ENCODE data around the gene ADGRB3. TPM values are rescaled to one million over a fixed set of nuclear protein-coding genes. Genes with fewer than 3 reads are reported as not detected.

Gene ADGRB3
- total RNA-seq, 1 donor from 2014 or later: 1.5 TPM

DNA sequence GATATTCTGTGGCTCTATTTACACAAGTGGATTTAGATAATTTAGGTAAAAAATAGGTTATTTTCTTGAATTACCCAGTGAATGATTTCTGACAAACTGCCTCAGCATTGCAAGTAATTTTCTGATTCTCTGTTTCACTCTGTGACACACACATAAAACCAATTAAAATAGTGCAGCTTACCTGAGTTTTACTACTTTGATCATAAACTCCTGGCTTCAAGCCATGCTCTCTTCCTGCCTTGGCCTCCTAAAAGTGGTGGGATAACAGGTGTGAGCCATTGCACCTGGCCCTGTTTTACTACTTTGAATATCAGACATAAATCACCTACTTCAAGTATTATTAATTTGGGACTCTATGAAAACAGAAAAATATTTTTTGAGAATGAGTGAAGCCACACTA, 462.9 kb downstream of the ADGRB3 start:
- Histone ChIP-seq H3K4me2 (no peak overlapping the region), H3K36me3 (no peaks in the 10 kb centered on the region), H3K9ac (no peak overlapping the region), H3K27me3 (no peaks in the 10 kb centered on the region), H3F3A (ENCODE audit: low read depth) (no peaks in the 10 kb centered on the region), H3K9me3 (ENCODE audit: low read depth) (no peaks in the 10 kb centered on the region), H3K79me2 (ENCODE audit: low read depth) (no peaks in the 10 kb centered on the region), H3K4me1 (peaks cover 8% of the 10 kb centered on the region), H2AFZ (replicated peaks) (no peak overlapping the region), H3K27ac (no peak overlapping the region), H4K20me1 (ENCODE audit: low read depth) (no peaks in the 10 kb centered on the region), H3K4me3 (no peak overlapping the region)
- H3K4me1 Mint-ChIP-seq: peaks cover 18% of the 10 kb centered on the region
- H3K4me3 Mint-ChIP-seq: no peak overlapping the region
- H3K27me3 Mint-ChIP-seq (ENCODE audit: insufficient read depth, low read depth): no peaks in the 10 kb centered on the region
- no peaks in the 10 kb centered on the region for H3K9me3 Mint-ChIP-seq
- DNase-seq (ENCODE audit: low spot score): no peak
- H3K36me3 Mint-ChIP-seq: no peaks in the 10 kb centered on the region
- TF ChIP-seq, protein P1, sequence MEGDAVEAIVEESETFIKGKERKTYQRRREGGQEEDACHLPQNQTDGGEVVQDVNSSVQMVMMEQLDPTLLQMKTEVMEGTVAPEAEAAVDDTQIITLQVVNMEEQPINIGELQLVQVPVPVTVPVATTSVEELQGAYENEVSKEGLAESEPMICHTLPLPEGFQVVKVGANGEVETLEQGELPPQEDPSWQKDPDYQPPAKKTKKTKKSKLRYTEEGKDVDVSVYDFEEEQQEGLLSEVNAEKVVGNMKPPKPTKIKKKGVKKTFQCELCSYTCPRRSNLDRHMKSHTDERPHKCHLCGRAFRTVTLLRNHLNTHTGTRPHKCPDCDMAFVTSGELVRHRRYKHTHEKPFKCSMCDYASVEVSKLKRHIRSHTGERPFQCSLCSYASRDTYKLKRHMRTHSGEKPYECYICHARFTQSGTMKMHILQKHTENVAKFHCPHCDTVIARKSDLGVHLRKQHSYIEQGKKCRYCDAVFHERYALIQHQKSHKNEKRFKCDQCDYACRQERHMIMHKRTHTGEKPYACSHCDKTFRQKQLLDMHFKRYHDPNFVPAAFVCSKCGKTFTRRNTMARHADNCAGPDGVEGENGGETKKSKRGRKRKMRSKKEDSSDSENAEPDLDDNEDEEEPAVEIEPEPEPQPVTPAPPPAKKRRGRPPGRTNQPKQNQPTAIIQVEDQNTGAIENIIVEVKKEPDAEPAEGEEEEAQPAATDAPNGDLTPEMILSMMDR (IDR thresholded peaks at IDR 0.05): no peak
- no peak for TF ChIP-seq EZH2phosphoT487 (IDR thresholded peaks at IDR 0.05)
- TF ChIP-seq EZH2 (IDR thresholded peaks at IDR 0.05): no peak
- no peak overlapping the region for H3K27ac Mint-ChIP-seq

DNA sequence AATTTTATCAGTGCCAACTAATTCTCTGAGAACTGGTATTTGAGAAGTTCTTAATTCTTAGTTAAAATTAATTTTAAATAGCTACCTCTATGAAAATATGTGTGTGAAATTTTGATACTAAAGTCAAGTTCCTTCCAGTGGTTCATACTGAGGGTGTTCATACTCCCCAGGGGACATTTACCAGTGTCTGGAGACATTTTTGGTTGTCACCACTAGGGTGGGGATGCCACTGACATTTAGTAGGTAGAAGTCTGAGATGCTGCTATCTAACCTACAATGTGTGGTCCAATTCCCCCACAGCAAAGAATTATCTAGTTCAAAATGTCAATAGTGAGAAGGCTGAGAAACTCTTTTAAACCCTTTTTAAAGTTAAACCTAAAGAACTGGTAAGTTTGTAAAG, 463.8 kb downstream of the ADGRB3 start:
- Mint-ChIP-seq H3K4me1 (peaks cover 20% of the 10 kb centered on the region), H3K27ac (no peak overlapping the region), H3K4me3 (no peak overlapping the region), H3K9me3 (no peaks in the 10 kb centered on the region), H3K36me3 (no peaks in the 10 kb centered on the region), H3K27me3 (ENCODE audit: insufficient read depth, low read depth) (no peaks in the 10 kb centered on the region)
- TF ChIP-seq EZH2phosphoT487 (IDR thresholded peaks at IDR 0.05) (no peak), EZH2 (IDR thresholded peaks at IDR 0.05) (no peak)
- TF ChIP-seq, protein P1 (IDR thresholded peaks at IDR 0.05): no peak
- Histone ChIP-seq H3F3A (ENCODE audit: low read depth) (no peaks in the 10 kb centered on the region), H2AFZ (replicated peaks) (no peak overlapping the region), H3K4me2 (no peak overlapping the region), H3K9me3 (ENCODE audit: low read depth) (no peaks in the 10 kb centered on the region), H3K79me2 (ENCODE audit: low read depth) (no peaks in the 10 kb centered on the region), H3K27me3 (no peaks in the 10 kb centered on the region), H3K4me1 (peaks cover 8% of the 10 kb centered on the region), H3K27ac (no peak overlapping the region), H4K20me1 (ENCODE audit: low read depth) (no peaks in the 10 kb centered on the region), H3K4me3 (no peak overlapping the region), H3K9ac (no peak overlapping the region), H3K36me3 (no peaks in the 10 kb centered on the region)
- no peak for DNase-seq (ENCODE audit: low spot score)

DNA sequence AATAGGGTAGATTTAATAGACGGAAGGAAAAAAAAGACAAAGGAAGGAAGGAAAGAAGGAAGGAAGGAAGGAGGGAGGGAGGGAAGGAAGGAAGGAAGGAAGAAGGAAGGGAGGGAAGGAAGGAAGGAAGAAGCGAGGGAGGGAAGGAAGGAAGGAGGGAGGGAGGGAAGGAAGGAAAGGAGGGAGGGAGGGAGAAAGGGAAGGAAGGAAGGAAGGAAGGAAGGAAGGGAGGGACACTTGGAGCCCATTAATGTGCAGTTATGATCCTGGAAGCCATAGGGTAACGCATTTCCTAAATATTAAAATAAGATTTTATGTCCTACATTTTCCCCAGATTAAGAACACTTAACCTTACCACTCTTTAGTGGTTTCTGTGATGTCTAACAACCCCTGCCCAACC, 465.7 kb downstream of the ADGRB3 start:
- H3K9me3 ChIP-seq (ENCODE audit: low read depth): no peaks in the 10 kb centered on the region
- Mint-ChIP-seq H3K27ac (no peak overlapping the region), H3K36me3 (no peaks in the 10 kb centered on the region), H3K9me3 (no peaks in the 10 kb centered on the region), H3K4me3 (no peak overlapping the region), H3K4me1 (peaks cover 20% of the 10 kb centered on the region), H3K27me3 (ENCODE audit: insufficient read depth, low read depth) (no peaks in the 10 kb centered on the region)
- H4K20me1 ChIP-seq (ENCODE audit: low read depth): no peaks in the 10 kb centered on the region
- no peak for DNase-seq (ENCODE audit: low spot score)
- no peak overlapping the region for H2AFZ ChIP-seq (replicated peaks)
- no peak overlapping the region for H3K4me3 ChIP-seq
- H3K9ac ChIP-seq: no peak overlapping the region
- no peaks in the 10 kb centered on the region for H3F3A ChIP-seq (ENCODE audit: low read depth)
- H3K4me2 ChIP-seq: no peak overlapping the region
- TF ChIP-seq, protein P1 (IDR thresholded peaks at IDR 0.05): no peak
- TF ChIP-seq EZH2phosphoT487 (IDR thresholded peaks at IDR 0.05): no peak
- TF ChIP-seq EZH2 (IDR thresholded peaks at IDR 0.05): no peak
- no peaks in the 10 kb centered on the region for H3K79me2 ChIP-seq (ENCODE audit: low read depth)
- H3K4me1 ChIP-seq: peaks cover 8% of the 10 kb centered on the region
- no peaks in the 10 kb centered on the region for H3K27me3 ChIP-seq
- H3K27ac ChIP-seq: no peak overlapping the region
- H3K36me3 ChIP-seq: no peaks in the 10 kb centered on the region

Data from neural progenitor cell (in vitro differentiated cells).